Activated T-helper 17 cell treated with anti-CD3 and anti-CD28 coated beads, Interleukin-2, amount 50 U/mL, for 72 hours (primary cell): ENCODE measurements around the gene GPR150. TPM values are rescaled to one million over a fixed set of nuclear protein-coding genes. Genes with fewer than 3 reads are reported as not detected.
"Not testable (repeated sequence)": the region's sequence is repeated elsewhere in the genome, so short reads cannot be mapped to it uniquely, and the experiment has no call there.

Experiments
- ATAC-seq: fragments of 150-1000 bp; cut with Tn5 transposase; replicated peaks from 2 replicates; pipeline ENCODE4 v1.10.0; 2021; ENCODE audit warnings: mild to moderate bottlenecking, moderate library complexity
- H3K27ac Mint-ChIP-seq: one replicate; pipeline ENCODE4 v1.8.0; 2022; ENCODE audit warnings: mixed read lengths
- H3K27me3 Mint-ChIP-seq: one replicate; pipeline ENCODE4 v1.8.0; 2022; ENCODE audit warnings: mixed read lengths
- H3K36me3 Mint-ChIP-seq: one replicate; pipeline ENCODE4 v1.8.0; 2022; ENCODE audit warnings: low read depth, mild to moderate bottlenecking, mixed read lengths
- H3K4me1 Mint-ChIP-seq: one replicate; pipeline ENCODE4 v1.8.0; 2022; ENCODE audit warnings: mixed read lengths
- H3K4me3 Mint-ChIP-seq: one replicate; pipeline ENCODE4 v1.8.0; 2022; ENCODE audit warnings: mild to moderate bottlenecking, mixed read lengths
- H3K9me3 Mint-ChIP-seq: one replicate; pipeline ENCODE4 v1.8.0; 2022; ENCODE audit warnings: mixed read lengths
- total RNA-seq, 2 donors: library from RNA; stranded (reverse); gene quantifications; one replicate each; pipeline ENCODE4 v1.2.3, GENCODE V29; 2022

Gene GPR150
- total RNA-seq, 2 donors from 2014 or later, result 0.35 to 0.61 TPM

GRCh38 chr5:95631991-95632675 is 12.2 kb downstream of the GPR150 start:
- peaks cover 14% of the 10 kb centered on the region for H3K9me3 Mint-ChIP-seq
- H3K36me3 Mint-ChIP-seq, result no peaks in the 10 kb centered on the region
- H3K4me3 Mint-ChIP-seq, result peak overlapping the region; percentile 78
- ATAC-seq, result peak; percentile 100
- peaks cover 20% of the 10 kb centered on the region for H3K4me1 Mint-ChIP-seq
- peaks cover 3% of the 10 kb centered on the region for H3K27me3 Mint-ChIP-seq
- H3K27ac Mint-ChIP-seq, result peak overlapping the region; percentile 95

GRCh38 chr5:95632942-95633341 is 13.1 kb downstream of the GPR150 start:
- ATAC-seq, H3K27me3 Mint-ChIP-seq, H3K36me3 Mint-ChIP-seq, H3K4me3 Mint-ChIP-seq: not testable (repeated sequence)
- H3K4me1 Mint-ChIP-seq, result peaks cover 20% of the 10 kb centered on the region
- H3K9me3 Mint-ChIP-seq, result peaks cover 14% of the 10 kb centered on the region
- peak overlapping the region; percentile 95 for H3K27ac Mint-ChIP-seq

DNA sequence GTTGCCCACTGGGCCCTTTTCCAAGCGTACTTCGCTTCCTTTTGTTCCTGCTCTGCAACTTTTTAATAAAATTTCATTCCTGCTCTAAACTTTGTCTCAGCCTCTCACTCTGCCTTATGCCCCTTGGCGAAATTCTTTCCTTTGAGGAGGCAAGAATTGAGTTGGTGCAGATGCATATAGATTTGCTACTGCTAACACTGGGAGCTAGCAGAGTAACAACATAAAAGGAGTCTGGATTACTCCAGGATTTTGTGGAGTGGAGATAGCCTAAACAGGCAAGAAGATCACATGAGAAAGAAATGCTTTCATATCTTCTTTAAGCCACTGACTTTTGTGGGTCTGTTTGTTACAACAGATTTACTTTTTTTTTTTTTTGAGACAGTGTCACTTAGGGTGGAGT is 13.8 kb downstream of the GPR150 start:
- H3K27ac Mint-ChIP-seq, result no peak overlapping the region
- H3K4me3 Mint-ChIP-seq, result no peak overlapping the region
- ATAC-seq, result no peak
- H3K9me3 Mint-ChIP-seq, result peaks cover 14% of the 10 kb centered on the region
- H3K27me3 Mint-ChIP-seq, result peaks cover 3% of the 10 kb centered on the region
- H3K4me1 Mint-ChIP-seq, result peaks cover 20% of the 10 kb centered on the region
- no peaks in the 10 kb centered on the region for H3K36me3 Mint-ChIP-seq

DNA sequence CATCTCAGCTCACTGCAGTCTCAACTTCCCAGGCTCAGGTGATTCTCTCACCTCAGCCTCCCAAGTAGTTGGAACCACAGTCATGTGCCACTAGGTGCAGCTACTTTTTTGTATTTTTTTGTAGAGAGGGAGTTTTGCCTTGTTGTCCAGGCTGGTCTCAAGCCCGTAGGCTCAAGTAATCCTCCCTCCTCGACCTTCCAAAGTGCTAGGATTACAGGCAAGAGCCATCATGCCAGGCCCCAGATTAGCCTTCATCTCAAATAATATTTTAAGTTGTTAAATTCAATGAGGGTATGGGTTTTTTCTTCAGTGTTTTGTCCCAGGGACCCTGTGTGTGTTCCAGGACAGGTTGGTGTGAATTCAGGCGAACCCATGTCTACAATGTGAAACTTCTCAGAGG is 14.2 kb downstream of the GPR150 start:
- no peaks in the 10 kb centered on the region for H3K36me3 Mint-ChIP-seq
- H3K9me3 Mint-ChIP-seq, result peaks cover 14% of the 10 kb centered on the region
- no peak overlapping the region for H3K27ac Mint-ChIP-seq
- H3K4me3 Mint-ChIP-seq, result no peak overlapping the region
- peaks cover 20% of the 10 kb centered on the region for H3K4me1 Mint-ChIP-seq
- no peak for ATAC-seq
- peaks cover 3% of the 10 kb centered on the region for H3K27me3 Mint-ChIP-seq

DNA sequence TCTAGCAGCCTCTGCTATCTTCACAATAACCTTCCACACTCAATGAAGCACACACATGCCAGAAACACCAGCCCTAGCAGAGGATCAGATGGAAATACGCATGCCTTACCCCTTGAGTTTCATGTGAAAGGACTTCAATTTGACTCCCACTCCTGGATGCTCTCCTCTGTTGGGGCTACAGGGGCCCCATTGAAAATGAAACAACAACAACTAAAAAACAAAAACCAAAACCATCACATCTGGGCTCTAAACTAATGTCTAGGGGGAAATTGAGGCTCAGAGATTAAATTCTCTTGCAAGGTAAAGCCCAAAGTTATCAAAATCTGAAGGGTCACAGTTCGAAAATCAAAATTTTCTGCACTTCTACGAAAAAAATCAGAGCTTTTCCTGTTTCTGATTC is 18.7 kb downstream of the GPR150 start:
- Mint-ChIP-seq H3K36me3 (no peaks in the 10 kb centered on the region), H3K4me3 (no peak overlapping the region)

GRCh38 chr5:95641741-95642220 is 21.9 kb downstream of the GPR150 start:
- Mint-ChIP-seq H3K36me3 (no peaks in the 10 kb centered on the region), H3K27me3 (peaks cover under 1% of the 10 kb centered on the region), H3K9me3 (no peaks in the 10 kb centered on the region), H3K4me3 (no peak overlapping the region), H3K27ac (no peak overlapping the region), H3K4me1 (peaks cover 8% of the 10 kb centered on the region)
- no peak for ATAC-seq

More for the DNA sequence above, 18.7 kb downstream of the GPR150 start:
- ATAC-seq, result no peak
- H3K27me3 Mint-ChIP-seq, result peaks cover 3% of the 10 kb centered on the region
- no peaks in the 10 kb centered on the region for H3K9me3 Mint-ChIP-seq
- H3K4me1 Mint-ChIP-seq, result no peaks in the 10 kb centered on the region
- H3K27ac Mint-ChIP-seq, result no peak overlapping the region

GRCh38 chr5:95643152-95643551 is 23.3 kb downstream of the GPR150 start:
- Mint-ChIP-seq H3K27me3 (no peaks in the 10 kb centered on the region), H3K4me1 (peaks cover 8% of the 10 kb centered on the region), H3K9me3 (no peaks in the 10 kb centered on the region), H3K4me3 (no peak overlapping the region), H3K27ac (no peak overlapping the region), H3K36me3 (no peaks in the 10 kb centered on the region)
- no peak for ATAC-seq

- peaks cover 8% of the 10 kb centered on the region for H3K4me1 Mint-ChIP-seq
- no peaks in the 10 kb centered on the region for H3K9me3 Mint-ChIP-seq
- H3K4me3 Mint-ChIP-seq, result peak overlapping the region; percentile 41
- ATAC-seq, result peak; percentile 32
- peak overlapping the region; percentile 32 for H3K27ac Mint-ChIP-seq
- no peaks in the 10 kb centered on the region for H3K27me3 Mint-ChIP-seq
- no peaks in the 10 kb centered on the region for H3K36me3 Mint-ChIP-seq
Measured at GRCh38 chr5:95644351-95645042, 24.6 kb downstream of the GPR150 start.

DNA sequence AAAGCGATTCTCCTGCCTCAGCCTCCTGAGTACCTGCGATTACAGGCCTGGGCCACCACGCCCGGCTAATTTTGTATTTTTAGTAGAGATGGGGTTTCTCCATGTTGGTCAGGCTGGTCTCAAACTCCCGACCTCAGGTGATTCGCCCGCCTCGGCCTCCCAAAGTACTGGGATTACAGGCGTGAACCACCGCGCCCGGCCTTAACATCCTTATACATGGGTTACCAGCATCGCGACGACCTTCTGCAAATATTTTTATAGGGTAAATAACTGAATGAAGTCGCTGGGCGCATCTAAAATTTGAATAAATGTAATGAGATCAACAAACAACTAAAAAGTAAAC is 26.3 kb downstream of the GPR150 start:
- H3K36me3 Mint-ChIP-seq, H3K27me3 Mint-ChIP-seq, ATAC-seq, H3K4me1 Mint-ChIP-seq, H3K9me3 Mint-ChIP-seq: not testable (repeated sequence)
- H3K4me3 Mint-ChIP-seq, result peak overlapping the region; percentile 81
- peak overlapping the region; percentile 75 for H3K27ac Mint-ChIP-seq

DNA sequence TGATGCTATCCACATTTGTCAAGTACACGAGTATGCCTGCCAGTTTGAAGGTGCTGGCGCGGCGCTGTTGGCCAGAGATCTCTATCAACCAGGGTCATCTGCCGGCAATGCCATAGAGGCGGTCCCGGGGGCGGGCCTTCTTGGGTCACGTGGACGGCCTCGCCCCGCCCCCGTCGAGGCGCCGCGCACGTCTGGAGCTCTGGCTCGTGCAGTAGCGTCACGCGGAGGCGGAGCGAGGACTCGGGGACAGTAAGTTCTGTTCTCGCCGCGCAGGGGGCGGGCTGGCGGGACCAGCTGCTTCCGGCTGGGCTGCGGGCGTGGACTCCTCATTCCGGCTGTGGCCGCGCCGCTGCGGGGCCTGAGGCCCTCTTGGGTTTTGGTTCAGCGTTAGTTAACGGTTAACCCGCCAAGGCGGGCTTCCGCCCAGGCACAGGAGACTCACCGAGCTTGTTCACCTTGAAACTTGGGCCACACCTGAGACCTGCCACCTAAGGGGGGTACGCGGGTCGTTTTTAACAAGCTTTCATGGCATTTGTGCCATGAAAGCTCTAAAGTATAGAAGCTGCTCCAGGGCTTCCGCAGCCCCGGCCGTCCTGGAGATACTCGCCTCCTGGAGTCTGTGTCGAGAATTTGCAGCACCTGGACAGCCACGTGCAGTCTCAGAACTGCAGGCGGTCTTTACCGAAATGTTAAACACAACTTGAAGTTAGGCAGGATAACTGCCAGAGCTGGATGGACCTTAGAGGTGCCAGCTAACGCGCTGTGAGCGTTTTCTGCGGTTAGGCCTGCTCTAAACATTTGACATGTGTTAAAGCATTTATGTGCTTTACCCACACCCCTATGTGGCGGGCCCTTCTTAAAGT is 26.9 kb downstream of the GPR150 start, which contains the start of gene RFESD:
RFESD (plus strand) TSS at position 209 of the 863 bp plus-strand sequence. CDS start 5,495 bp downstream, outside the sequence.
- peak; percentile 94 for ATAC-seq
- Mint-ChIP-seq H3K36me3 (peaks cover 4% of the 10 kb centered on the region), H3K4me1 (peaks cover 8% of the 10 kb centered on the region)

DNA sequence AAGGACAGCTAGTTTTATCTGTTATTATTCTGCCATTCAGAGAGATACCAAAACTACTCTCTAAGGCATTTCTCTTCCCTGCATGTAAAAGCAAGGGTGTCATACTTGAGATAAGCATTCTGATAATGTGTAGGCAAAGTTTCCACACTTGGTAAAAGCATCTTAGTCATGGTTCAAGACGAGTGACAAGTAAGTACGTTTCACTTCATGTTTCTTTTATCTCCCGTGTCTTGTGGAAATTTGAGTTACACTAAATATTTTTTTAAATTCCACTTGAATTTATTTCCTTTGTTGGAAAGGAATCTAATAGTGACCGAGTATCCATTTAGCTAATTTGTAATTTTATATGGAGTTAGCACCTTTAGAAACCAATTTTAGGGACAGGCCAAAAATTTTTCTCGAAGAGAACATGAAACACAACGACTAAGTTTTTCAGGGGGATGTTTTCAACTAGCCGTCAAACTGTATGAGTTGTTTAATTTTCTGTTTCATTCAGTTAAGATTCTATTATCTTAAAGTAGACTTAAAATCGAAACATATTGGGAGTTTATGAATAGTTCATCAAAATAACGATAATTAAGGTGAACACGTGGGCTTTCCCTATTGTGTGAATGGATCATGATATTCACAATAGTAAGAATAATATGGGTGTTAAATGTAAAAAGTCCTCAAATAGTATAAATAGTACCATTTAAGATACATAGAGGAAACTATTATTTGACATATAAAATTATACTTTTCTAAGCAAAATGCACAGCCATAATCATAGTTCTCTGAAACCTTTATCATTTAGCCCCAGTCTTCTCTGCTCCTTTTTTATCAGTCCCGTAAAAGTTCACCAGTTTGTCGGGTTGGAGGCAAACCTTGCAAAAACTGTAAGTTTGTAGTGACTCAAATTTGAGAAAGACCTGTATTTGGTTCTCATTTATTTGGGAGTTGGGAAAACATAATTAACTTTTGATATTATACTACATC is 28.3 kb downstream of the GPR150 start:
- Mint-ChIP-seq H3K27ac (peak overlapping the region; percentile 91), H3K4me3 (peak overlapping the region; percentile 81), H3K4me1 (peaks cover 8% of the 10 kb centered on the region), H3K27me3 (no peaks in the 10 kb centered on the region), H3K9me3 (no peaks in the 10 kb centered on the region), H3K36me3 (peaks cover 17% of the 10 kb centered on the region)
- peak; percentile 52 for ATAC-seq

More for the DNA sequence above, 26.9 kb downstream of the GPR150 start, which contains the start of gene RFESD:
- Mint-ChIP-seq H3K27ac (peak within 1 kb of the TSS; percentile 91), H3K27me3 (no peaks in the 10 kb centered on the region), H3K4me3 (peak within 1 kb of the TSS; percentile 81), H3K9me3 (no peaks in the 10 kb centered on the region)

GRCh38 chr5:95649274-95649673 is 29.4 kb downstream of the GPR150 start:
- H3K9me3 Mint-ChIP-seq, result no peaks in the 10 kb centered on the region
- peak overlapping the region; percentile 8 for H3K4me3 Mint-ChIP-seq
- peaks cover 6% of the 10 kb centered on the region for H3K4me1 Mint-ChIP-seq
- H3K36me3 Mint-ChIP-seq, result peaks cover 27% of the 10 kb centered on the region
- ATAC-seq, result no peak
- no peaks in the 10 kb centered on the region for H3K27me3 Mint-ChIP-seq
- H3K27ac Mint-ChIP-seq, result no peak overlapping the region

- H3K4me1 Mint-ChIP-seq, result no peaks in the 10 kb centered on the region
- H3K4me3 Mint-ChIP-seq, result no peak overlapping the region
- no peak for ATAC-seq
- peaks cover 28% of the 10 kb centered on the region for H3K36me3 Mint-ChIP-seq
- H3K27me3 Mint-ChIP-seq, result no peaks in the 10 kb centered on the region
- no peak overlapping the region for H3K27ac Mint-ChIP-seq
- H3K9me3 Mint-ChIP-seq, result no peaks in the 10 kb centered on the region
Measured at GRCh38 chr5:95649842-95650620, 30.1 kb downstream of the GPR150 start.
